Measurements from ENCODE around the gene NFIA. TPM values are rescaled to one million over a fixed set of nuclear protein-coding genes. Genes with fewer than 3 reads are reported as not detected.

The NFIA gene
- total RNA-seq, 1 experiment from 2014 or later: 20.9 TPM

DNA sequence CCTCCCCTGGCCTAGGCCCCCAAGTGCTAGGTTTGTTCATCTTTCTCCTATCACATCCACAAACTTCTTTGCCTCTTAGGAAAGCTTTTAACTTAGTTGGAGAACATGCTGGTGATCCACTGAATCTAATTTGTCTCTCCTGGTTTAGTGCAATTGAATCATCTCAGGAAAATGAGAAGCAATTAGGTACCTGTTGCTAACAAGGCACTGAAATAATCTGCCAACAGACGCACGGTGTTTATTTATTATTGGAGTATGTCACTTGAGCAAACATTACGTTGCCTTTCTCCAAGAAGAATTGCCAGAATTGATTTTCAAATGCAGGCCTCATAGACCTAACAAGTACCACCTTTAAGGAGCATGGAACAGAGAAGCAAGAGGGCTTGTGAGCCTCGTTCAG, 309.4 kb downstream of the NFIA start:
- POLR2A ChIA-PET: no interaction called here
- ATAC-seq (no peak), DNase-seq (ENCODE audit: low read depth, low spot score) (no peak)
- TF ChIP-seq SIN3A (IDR thresholded peaks at IDR 0.05; ENCODE audit: borderline replicate concordance, insufficient read depth, low read depth, low read length): no peak
- TF ChIP-seq TCF7L2 (IDR thresholded peaks at IDR 0.05; ENCODE audit: low read depth, low read length): no peak
- TF ChIP-seq, protein P1, sequence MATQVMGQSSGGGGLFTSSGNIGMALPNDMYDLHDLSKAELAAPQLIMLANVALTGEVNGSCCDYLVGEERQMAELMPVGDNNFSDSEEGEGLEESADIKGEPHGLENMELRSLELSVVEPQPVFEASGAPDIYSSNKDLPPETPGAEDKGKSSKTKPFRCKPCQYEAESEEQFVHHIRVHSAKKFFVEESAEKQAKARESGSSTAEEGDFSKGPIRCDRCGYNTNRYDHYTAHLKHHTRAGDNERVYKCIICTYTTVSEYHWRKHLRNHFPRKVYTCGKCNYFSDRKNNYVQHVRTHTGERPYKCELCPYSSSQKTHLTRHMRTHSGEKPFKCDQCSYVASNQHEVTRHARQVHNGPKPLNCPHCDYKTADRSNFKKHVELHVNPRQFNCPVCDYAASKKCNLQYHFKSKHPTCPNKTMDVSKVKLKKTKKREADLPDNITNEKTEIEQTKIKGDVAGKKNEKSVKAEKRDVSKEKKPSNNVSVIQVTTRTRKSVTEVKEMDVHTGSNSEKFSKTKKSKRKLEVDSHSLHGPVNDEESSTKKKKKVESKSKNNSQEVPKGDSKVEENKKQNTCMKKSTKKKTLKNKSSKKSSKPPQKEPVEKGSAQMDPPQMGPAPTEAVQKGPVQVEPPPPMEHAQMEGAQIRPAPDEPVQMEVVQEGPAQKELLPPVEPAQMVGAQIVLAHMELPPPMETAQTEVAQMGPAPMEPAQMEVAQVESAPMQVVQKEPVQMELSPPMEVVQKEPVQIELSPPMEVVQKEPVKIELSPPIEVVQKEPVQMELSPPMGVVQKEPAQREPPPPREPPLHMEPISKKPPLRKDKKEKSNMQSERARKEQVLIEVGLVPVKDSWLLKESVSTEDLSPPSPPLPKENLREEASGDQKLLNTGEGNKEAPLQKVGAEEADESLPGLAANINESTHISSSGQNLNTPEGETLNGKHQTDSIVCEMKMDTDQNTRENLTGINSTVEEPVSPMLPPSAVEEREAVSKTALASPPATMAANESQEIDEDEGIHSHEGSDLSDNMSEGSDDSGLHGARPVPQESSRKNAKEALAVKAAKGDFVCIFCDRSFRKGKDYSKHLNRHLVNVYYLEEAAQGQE (IDR thresholded peaks at IDR 0.05; ENCODE audit: insufficient read depth in 1 of 2, low read depth in 2 of 2, low read length in 1 of 2): no peak
- TF ChIP-seq POLR2AphosphoS5 (IDR thresholded peaks at IDR 0.05; ENCODE audit: low read depth, low read length): no peak
- TF ChIP-seq, protein P2, sequence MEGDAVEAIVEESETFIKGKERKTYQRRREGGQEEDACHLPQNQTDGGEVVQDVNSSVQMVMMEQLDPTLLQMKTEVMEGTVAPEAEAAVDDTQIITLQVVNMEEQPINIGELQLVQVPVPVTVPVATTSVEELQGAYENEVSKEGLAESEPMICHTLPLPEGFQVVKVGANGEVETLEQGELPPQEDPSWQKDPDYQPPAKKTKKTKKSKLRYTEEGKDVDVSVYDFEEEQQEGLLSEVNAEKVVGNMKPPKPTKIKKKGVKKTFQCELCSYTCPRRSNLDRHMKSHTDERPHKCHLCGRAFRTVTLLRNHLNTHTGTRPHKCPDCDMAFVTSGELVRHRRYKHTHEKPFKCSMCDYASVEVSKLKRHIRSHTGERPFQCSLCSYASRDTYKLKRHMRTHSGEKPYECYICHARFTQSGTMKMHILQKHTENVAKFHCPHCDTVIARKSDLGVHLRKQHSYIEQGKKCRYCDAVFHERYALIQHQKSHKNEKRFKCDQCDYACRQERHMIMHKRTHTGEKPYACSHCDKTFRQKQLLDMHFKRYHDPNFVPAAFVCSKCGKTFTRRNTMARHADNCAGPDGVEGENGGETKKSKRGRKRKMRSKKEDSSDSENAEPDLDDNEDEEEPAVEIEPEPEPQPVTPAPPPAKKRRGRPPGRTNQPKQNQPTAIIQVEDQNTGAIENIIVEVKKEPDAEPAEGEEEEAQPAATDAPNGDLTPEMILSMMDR (IDR thresholded peaks at IDR 0.05): no peak
- in situ Hi-C loops (cut with HindIII; ENCODE audit: low pct_unique_long_range_greater_than_20kb, low sequenced_read_pairs): no loop called here
- Histone ChIP-seq H3K9me3 (ENCODE audit: control insufficient read depth, insufficient read depth, low read depth, low read length) (no peaks in the 10 kb centered on the region), H3K4me1 (ENCODE audit: control insufficient read depth, insufficient read depth, low read length) (no peaks in the 10 kb centered on the region), H3K27ac (ENCODE audit: low read length) (no peak overlapping the region), H3K27me3 (ENCODE audit: control insufficient read depth, insufficient read depth, low read length) (no peaks in the 10 kb centered on the region), H3K36me3 (ENCODE audit: control insufficient read depth, insufficient read depth, low read length) (no peaks in the 10 kb centered on the region), H3K4me3 (ENCODE audit: low read depth in 2 of 2, low read length in 2 of 2) (no peak overlapping the region)
- no TSS peak for BruUV-seq (replicated peaks)
- CTCF ChIA-PET: no interaction called here
- intact Hi-C loops (cut with micrococcal nuclease; ENCODE audit: unreplicated experiment): no loop called here

DNA sequence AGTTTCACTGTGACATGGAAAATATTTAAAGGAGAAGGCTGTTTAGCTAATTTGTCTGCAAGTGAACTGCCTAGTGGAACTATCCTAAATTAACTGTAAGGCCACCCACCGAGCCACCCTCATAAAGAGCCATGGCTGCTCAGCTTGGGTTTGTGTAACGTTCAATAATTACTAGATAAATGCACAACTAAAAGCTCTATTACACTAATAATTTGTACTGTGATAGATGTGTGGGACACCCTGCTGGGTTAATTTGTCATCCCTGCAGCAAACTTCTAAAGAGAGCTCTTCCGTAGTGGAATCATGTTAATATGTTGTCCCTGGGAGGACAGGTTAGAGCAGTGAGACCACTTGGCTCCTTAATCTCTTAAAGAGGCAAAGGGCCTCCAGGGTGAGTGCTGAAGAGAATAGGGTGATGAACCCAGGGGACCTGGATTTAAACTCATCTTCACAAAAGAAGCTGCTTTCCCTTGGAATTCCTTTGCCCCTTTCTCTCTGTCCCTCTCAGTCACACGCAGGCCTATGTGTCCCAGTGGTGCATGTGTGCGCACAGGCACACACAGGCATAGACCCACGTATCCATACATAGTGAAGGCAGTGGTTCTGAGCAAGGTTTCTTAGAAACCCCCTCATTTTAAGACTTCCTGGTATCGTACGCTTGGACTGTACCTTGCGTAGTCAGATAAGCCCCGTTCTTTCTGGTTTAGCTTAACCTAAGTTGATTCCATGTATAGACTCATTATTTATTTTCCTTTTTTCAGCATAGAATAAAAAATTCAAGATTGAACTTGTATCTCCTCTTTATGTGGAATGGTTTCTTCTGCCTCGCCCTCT, 310.3 kb downstream of the NFIA start:
- intact Hi-C loops (cut with micrococcal nuclease; ENCODE audit: unreplicated experiment) (no loop called here), in situ Hi-C loops (cut with HindIII; ENCODE audit: low pct_unique_long_range_greater_than_20kb, low sequenced_read_pairs) (no loop called here)
- BruUV-seq (replicated peaks): no TSS peak
- ChIA-PET POLR2A (no interaction called here), CTCF (no interaction called here)
- no peak overlapping the region for H3K27ac ChIP-seq (ENCODE audit: low read length)
- ATAC-seq (no peak), DNase-seq (ENCODE audit: low read depth, low spot score) (no peak)
- TF ChIP-seq, protein P2 (IDR thresholded peaks at IDR 0.05): no peak
- TF ChIP-seq POLR2AphosphoS5 (IDR thresholded peaks at IDR 0.05; ENCODE audit: low read depth, low read length) (no peak), TCF7L2 (IDR thresholded peaks at IDR 0.05; ENCODE audit: low read depth, low read length) (no peak), SIN3A (IDR thresholded peaks at IDR 0.05; ENCODE audit: borderline replicate concordance, insufficient read depth, low read depth, low read length) (no peak)
- TF ChIP-seq, protein P1 (IDR thresholded peaks at IDR 0.05; ENCODE audit: insufficient read depth in 1 of 2, low read depth in 2 of 2, low read length in 1 of 2): no peak
- no peaks in the 10 kb centered on the region for H3K27me3 ChIP-seq (ENCODE audit: control insufficient read depth, insufficient read depth, low read length)
- no peak overlapping the region for H3K4me3 ChIP-seq (ENCODE audit: low read depth in 2 of 2, low read length in 2 of 2)
- no peaks in the 10 kb centered on the region for H3K9me3 ChIP-seq (ENCODE audit: control insufficient read depth, insufficient read depth, low read depth, low read length)
- no peaks in the 10 kb centered on the region for H3K4me1 ChIP-seq (ENCODE audit: control insufficient read depth, insufficient read depth, low read length)
- H3K36me3 ChIP-seq (ENCODE audit: control insufficient read depth, insufficient read depth, low read length): no peaks in the 10 kb centered on the region

All from Panc1 (cell line).